HepG2 (cell line): ENCODE results near the gene NAB1.

Experiments
- ARNT ChIP-seq: fragments of 450-650 bp; IDR thresholded peaks from 2 replicates; pipeline ENCODE4 v1.6.1; 2017
- JUND ChIP-seq: sonication (generic); formaldehyde crosslinking; IDR thresholded peaks from 2 replicates; pipeline ENCODE4 v1.8.0; 2022; ENCODE audit warnings: mild to moderate bottlenecking, missing genetic modification reagents
- RFX5 ChIP-seq: IDR thresholded peaks from 2 replicates; pipeline ENCODE4 v1.6.1; 2011; ENCODE audit warnings: low read depth, low read length, improper control_type of control experiment
- ZMYM3 ChIP-seq: sonication (generic); formaldehyde crosslinking; IDR thresholded peaks from 2 replicates; pipeline ENCODE4 v1.5.1; 2020; ENCODE audit warnings: mild to moderate bottlenecking, missing genetic modification reagents
- ZNF235 ChIP-seq: sonication (generic); formaldehyde crosslinking; IDR thresholded peaks from 2 replicates; pipeline ENCODE4 v1.8.1; 2023; ENCODE audit warnings: mild to moderate bottlenecking, missing genetic modification reagents, borderline replicate concordance
- ZNF850 ChIP-seq: sonication (generic); formaldehyde crosslinking; conservative IDR thresholded peaks from 2 replicates; pipeline ENCODE4 v1.9.0; 2021; ENCODE audit warnings: mild to moderate bottlenecking, missing genetic modification reagents
- TF ChIP-seq, protein P1 (sequence below): sonication (generic); formaldehyde crosslinking; IDR thresholded peaks from 2 replicates; pipeline ENCODE4 v1.5.0; 2020; ENCODE audit warnings: mild to moderate bottlenecking, missing genetic modification reagents
- TF ChIP-seq, protein P2 (sequence below): sonication (generic); formaldehyde crosslinking; IDR thresholded peaks from 2 replicates; pipeline ENCODE4 v1.4.0; 2020; ENCODE audit warnings: missing genetic modification reagents
- TF ChIP-seq, protein P3 (sequence below): sonication (generic); formaldehyde crosslinking; IDR thresholded peaks from 2 replicates; pipeline ENCODE4 v1.5.0; 2020; ENCODE audit warnings: mild to moderate bottlenecking, missing genetic modification reagents, moderate library complexity
- TF ChIP-seq, protein P4 (sequence below), 2 experiments: sonication (generic) in 1 of 2; formaldehyde crosslinking in 1 of 2; IDR thresholded peaks; 2 replicates each; pipeline versions ENCODE4 v1.4.0 to v1.6.1; 2018 to 2020; ENCODE audit warnings: missing genetic modification reagents in 2 of 2, borderline replicate concordance in 1 of 2, low read depth in 1 of 2, mild to moderate bottlenecking in 1 of 2, missing biosample characterization in 1 of 2

DNA sequence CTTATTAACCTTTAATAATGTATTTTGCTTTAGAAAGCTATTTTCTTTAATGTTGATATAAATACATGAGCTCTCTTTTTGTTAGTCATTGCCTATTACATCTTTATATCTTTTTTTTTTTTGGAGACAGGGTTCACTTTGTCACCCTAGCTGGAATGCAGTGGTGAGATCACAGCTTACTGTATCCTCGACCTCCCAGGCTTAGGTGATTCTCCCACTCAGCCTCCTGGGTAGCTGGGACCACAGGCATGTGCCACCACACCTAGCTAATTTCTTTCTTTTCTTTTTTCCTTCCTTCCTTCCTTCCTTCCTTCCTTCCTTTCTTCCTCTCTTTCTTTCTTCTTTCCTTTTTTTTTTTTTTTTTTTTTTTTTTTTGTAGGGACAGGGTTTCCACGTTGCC, 15.4 kb downstream of the NAB1 start:
- TF ChIP-seq, protein P1, sequence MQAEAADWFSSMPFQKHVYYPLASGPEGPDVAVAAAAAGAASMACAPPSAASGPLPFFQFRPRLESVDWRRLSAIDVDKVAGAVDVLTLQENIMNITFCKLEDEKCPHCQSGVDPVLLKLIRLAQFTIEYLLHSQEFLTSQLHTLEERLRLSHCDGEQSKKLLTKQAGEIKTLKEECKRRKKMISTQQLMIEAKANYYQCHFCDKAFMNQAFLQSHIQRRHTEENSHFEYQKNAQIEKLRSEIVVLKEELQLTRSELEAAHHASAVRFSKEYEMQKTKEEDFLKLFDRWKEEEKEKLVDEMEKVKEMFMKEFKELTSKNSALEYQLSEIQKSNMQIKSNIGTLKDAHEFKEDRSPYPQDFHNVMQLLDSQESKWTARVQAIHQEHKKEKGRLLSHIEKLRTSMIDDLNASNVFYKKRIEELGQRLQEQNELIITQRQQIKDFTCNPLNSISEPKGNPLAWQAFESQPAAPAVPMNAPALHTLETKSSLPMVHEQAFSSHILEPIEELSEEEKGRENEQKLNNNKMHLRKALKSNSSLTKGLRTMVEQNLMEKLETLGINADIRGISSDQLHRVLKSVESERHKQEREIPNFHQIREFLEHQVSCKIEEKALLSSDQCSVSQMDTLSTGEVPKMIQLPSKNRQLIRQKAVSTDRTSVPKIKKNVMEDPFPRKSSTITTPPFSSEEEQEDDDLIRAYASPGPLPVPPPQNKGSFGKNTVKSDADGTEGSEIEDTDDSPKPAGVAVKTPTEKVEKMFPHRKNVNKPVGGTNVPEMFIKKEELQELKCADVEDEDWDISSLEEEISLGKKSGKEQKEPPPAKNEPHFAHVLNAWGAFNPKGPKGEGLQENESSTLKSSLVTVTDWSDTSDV (CRISPR knock-in tag), result no peak
- TF ChIP-seq JUND (CRISPR knock-in tag) (no peak), ZNF235 (CRISPR knock-in tag) (no peak), ZNF850 (no peak), ARNT (no peak), ZMYM3 (CRISPR knock-in tag) (no peak), RFX5 (no peak)
- TF ChIP-seq, protein P2, sequence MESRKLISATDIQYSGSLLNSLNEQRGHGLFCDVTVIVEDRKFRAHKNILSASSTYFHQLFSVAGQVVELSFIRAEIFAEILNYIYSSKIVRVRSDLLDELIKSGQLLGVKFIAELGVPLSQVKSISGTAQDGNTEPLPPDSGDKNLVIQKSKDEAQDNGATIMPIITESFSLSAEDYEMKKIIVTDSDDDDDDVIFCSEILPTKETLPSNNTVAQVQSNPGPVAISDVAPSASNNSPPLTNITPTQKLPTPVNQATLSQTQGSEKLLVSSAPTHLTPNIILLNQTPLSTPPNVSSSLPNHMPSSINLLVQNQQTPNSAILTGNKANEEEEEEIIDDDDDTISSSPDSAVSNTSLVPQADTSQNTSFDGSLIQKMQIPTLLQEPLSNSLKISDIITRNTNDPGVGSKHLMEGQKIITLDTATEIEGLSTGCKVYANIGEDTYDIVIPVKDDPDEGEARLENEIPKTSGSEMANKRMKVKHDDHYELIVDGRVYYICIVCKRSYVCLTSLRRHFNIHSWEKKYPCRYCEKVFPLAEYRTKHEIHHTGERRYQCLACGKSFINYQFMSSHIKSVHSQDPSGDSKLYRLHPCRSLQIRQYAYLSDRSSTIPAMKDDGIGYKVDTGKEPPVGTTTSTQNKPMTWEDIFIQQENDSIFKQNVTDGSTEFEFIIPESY, result no peak
- TF ChIP-seq, protein P3, sequence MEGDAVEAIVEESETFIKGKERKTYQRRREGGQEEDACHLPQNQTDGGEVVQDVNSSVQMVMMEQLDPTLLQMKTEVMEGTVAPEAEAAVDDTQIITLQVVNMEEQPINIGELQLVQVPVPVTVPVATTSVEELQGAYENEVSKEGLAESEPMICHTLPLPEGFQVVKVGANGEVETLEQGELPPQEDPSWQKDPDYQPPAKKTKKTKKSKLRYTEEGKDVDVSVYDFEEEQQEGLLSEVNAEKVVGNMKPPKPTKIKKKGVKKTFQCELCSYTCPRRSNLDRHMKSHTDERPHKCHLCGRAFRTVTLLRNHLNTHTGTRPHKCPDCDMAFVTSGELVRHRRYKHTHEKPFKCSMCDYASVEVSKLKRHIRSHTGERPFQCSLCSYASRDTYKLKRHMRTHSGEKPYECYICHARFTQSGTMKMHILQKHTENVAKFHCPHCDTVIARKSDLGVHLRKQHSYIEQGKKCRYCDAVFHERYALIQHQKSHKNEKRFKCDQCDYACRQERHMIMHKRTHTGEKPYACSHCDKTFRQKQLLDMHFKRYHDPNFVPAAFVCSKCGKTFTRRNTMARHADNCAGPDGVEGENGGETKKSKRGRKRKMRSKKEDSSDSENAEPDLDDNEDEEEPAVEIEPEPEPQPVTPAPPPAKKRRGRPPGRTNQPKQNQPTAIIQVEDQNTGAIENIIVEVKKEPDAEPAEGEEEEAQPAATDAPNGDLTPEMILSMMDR (CRISPR knock-in tag), result no peak
- TF ChIP-seq, protein P4, sequence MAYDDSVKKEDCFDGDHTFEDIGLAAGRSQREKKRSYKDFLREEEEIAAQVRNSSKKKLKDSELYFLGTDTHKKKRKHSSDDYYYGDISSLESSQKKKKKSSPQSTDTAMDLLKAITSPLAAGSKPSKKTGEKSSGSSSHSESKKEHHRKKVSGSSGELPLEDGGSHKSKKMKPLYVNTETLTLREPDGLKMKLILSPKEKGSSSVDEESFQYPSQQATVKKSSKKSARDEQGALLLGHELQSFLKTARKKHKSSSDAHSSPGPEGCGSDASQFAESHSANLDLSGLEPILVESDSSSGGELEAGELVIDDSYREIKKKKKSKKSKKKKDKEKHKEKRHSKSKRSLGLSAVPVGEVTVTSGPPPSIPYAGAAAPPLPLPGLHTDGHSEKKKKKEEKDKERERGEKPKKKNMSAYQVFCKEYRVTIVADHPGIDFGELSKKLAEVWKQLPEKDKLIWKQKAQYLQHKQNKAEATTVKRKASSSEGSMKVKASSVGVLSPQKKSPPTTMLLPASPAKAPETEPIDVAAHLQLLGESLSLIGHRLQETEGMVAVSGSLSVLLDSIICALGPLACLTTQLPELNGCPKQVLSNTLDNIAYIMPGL (CRISPR knock-in tag; IDR thresholded peaks at IDR 0.05; ENCODE audit: borderline replicate concordance in 1 of 2, low read depth in 1 of 2), result no peak
